NCI-H2196 treated with DMSO at 0.1 percent for 48 hours (cell line): ENCODE results near the gene BBS7.
A peak's percentile ranks its signal among the peaks of the same experiment; 100 is the strongest.

Source experiments
- DNase-seq: peaks from one replicate; lab custom pipeline; 2025; ENCODE audit not compliant: unreplicated experiment; lab: John Stamatoyannopoulos, UW

BBS7 gene

DNA sequence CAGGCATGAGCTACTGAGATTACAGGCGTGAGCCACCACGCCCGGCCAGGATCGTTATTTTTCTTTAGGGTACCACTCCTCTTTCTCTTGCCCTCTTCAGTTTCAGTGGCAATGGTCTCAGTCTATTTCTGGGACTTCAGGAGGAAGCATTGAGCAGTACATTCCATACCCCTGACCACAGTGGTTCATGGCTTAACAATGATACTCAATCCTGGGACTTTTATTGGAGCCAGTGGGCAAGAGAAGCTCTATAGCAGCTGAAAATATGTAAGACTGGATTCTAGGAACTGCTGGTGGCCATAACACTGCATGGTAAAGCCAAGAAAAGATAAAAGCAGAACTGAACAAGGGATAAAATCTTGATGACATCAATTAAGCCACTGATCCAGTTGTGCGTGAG, 40.8 kb downstream of the BBS7 start:
- no peak for DNase-seq

GRCh38 chr4:121827853-121828252, 42.4 kb downstream of the BBS7 start:
- no peak for DNase-seq

GRCh38 chr4:121824950-121825349, 45.3 kb downstream of the BBS7 start:
- no peak for DNase-seq

DNA sequence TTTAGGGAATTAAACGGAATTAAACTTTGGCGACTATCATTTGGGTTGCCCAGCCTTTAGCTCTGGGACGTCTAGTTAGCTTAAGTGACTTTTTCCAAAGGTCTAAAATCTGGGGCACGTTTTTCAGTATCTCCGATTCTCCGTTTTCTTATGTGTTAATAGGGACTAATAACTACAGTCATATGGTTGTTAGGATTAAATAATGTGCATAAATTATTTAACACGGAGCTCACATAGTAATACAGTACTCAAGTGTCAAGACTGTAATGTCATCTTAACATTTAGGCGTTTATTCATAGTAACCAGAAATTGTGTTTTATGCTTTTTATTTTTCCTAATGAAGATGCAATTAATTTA, 46.1 kb downstream of the BBS7 start:
- no peak for DNase-seq

- peak; percentile 66 for DNase-seq
Observed at GRCh38 chr4:121823505-121824170, 46.6 kb downstream of the BBS7 start, which contains the start of gene CCNA2. Gene CCNA2 (minus strand): TSS chr4:121823883. CDS start chr4:121823628, 255 bp downstream.

DNA sequence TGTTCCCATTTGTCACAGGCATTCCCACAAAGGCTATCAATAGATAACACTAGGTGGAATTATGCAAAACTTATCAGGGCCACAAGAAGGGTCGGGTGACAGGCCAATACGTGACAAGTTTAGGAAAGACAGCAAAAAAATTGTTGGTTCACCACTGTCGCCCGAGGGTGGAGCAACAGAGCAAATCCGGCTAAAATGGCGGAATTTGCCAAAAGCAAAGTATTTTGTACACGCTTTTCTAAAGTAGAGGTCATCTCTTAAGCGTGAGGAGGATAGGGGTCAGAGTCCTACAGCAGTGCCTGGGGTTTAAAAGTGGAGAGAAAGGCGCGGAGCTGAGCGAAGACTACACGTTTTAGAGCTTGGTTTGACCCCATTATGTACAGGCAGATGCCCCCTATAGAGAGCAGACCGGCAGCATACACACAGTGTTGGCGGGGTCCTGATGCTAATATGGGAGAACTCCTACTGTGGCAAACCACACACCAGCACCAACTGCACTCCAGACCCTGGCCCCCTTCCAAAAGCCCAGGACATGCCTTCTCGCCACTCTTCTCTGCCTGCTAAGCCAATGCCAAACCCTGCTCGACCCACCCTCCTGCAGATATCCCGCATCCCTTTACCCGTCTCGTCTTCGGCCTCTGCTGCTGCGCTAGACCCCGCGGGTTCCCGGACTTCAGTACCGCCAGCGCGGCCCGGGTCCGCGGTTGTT, 47.3 kb downstream of the BBS7 start:
- no peak for DNase-seq

DNA sequence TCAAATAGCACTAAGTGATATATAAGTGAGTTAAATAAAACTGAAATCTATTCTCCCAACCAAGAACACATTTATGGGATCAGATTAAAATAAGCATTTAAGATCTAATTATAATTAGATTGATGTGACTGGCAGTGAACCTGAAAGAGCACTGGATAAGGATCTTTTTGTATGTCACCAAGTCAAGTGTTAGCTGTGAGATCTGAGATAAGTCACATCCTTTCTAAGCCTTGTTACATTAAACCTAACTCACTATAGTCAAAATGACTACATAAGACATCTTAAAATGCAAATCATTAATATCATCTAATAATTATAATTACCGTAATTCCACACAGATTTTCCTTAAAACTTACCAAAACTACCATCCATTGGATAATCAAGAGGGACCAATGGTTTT, 48.2 kb downstream of the BBS7 start:
- no peak for DNase-seq

DNA sequence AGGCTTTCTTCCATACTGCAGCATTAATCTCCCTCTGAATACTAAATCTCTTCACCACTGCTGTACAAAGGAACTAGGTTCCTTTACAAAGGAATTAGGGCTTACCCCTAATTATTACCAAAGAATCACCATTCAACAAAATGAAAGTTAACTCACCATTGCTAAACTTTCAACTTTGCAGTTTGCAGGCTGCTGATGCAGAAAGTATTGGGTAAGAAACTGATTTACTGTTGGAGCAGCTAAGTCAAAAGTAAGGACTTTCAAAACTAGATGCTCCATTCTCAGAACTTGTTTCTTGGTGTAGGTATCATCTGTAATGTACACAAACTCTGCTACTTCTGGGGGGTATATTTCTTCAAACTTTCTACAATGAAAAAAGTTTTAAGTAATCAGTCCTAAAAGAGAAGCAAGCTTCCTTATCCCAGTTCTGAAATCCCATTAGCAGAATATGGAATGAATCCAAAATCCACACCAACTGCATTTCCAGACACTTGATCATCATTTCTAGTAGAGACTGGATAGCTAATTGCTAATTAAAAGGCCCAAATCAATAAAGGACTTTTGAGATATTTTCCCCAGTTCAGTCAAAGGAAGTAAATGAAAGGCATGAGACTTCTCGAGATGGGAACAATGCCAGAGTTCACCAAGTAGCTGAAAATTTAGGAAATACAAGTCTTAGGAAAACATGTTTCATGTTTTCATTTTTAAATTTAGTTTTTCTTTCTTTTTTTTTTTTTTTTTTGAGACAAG, 50.9 kb downstream of the BBS7 start:
- no peak for DNase-seq

DNA sequence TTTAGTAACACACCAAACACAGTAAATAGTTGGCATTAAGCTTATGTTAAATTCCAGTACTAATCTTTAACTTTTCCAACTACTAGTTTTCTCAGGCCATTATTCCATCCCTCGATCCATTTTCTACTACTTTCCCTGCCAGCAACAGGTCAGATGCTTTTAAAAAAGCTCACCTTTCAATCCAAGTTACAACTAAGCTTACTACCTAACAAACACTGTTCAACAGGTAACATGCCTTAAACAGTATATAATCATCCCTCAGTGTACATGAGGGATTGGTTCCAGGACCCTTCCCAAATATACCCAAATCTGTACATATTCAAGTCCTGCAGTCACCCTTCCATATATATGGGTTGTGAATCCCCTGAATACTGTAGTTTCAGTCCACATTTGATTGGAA, 52.1 kb downstream of the BBS7 start:
- DNase-seq: no peak

GRCh38 chr4:121817701-121818100, 52.6 kb downstream of the BBS7 start:
- no peak for DNase-seq

- no peak for DNase-seq
Observed at GRCh38 chr4:121817006-121817405, 53.3 kb downstream of the BBS7 start.

- no peak for DNase-seq
Observed at GRCh38 chr4:121814756-121815155, 55.5 kb downstream of the BBS7 start.

DNA sequence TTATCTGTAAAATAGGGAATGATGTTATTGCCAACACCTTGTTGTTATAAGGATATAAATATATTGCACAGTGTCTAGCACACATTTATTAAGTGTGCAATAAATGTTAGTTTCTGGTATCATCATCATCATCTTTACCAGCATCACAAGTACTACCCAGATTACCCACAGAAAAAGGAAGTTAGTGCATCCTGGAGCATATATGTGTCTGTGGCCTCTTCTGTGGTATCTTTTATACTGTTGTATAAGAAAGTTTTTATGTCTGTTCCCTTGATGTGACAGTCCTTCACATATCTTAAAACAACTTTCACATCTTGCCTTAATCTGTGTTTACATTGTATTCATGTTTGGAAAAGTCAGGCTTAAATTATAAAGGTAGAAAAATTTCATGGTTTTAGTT, 59.2 kb downstream of the BBS7 start:
- no peak for DNase-seq

DNA sequence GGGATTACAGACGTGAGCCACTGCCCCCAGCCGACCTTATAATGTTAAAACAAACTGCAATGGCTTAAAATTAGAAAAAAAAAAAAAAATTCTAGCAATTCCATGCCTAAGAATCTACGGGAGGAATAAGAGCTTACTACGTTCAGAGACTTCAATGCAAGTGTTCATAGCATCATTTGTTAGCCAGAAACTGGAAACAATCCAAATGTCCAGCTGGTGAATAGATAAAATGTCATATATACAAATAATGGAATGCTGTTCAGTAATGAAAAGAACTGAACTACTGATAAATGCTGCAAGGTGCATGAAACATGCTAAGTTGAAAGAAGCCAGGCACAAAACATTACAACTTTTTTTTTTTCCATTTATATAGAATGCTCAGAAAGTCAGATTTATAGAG, 63.9 kb downstream of the BBS7 start:
- DNase-seq: no peak

- no peak for DNase-seq
Observed at GRCh38 chr4:121801715-121802075, 68.6 kb downstream of the BBS7 start.

DNA sequence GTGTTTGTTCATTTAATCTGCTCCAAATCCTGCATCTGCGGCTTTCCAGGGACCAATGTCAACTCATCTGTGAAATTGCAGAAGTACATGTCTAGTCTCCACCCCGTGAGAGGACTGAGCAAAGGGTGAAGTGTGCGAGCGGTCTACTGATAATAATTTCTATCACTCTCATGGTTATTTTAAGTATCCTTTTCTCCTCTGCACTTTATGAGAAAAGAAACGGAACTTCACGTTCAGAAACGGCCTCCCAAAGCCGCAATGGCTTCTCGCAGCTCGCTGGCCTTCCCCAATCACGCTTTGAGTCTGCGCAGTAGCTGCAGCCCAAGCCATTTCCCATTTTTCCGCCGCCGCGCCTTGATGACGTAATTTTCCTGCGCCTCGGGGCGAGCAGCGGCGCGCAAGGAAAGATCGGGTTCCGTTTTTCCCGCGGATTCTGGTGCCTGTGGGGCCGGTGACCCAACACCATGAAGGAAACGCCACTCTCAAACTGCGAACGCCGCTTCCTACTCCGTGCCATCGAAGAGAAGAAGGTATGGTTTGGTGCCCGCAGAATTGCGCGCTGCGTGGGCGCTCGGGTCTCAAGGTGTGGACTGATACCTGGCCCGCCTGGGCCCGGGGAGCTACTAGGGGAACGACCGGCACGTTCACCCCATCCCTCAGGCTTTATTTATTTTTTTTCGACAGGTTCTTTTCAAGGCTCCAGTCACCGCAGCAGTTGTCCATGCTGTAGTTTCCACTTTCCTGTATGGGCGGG, 69.1 kb downstream of the BBS7 start, which contains the start of gene EXOSC9:
EXOSC9 (plus strand) TSS at position 363 of the 754 bp plus-strand sequence; CDS start at position 465, 102 bp downstream.
- peak; percentile 31 for DNase-seq

DNA sequence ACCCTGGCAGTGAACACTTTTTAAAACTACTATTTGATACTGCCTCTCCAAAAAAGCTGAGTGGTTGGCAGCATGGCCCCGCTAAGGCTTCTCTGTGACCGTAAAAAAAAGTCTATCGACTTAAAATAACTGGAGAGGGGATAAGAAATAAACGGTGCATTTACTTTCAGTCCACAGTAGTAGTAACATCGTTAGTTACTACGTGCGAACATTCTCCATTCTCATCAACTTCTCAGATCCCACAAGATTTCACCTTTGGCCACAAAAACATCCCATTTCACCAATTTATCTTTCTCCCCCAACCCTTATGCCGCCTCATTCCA, 69.7 kb downstream of the BBS7 start:
- DNase-seq: no peak

- DNase-seq: no peak
Observed at GRCh38 chr4:121799867-121800501, 70.3 kb downstream of the BBS7 start.

- no peak for DNase-seq
Observed at GRCh38 chr4:121799208-121799823, 71.0 kb downstream of the BBS7 start.

- no peak for DNase-seq
Observed at GRCh38 chr4:121796283-121796682, 74.0 kb downstream of the BBS7 start.
